Bronchial epithelial cell (primary cell): ENCODE data around the gene ATP2B2. TPM values are rescaled to one million over a fixed set of nuclear protein-coding genes. Genes with fewer than 3 reads are reported as not detected.
"Not testable (repeated sequence)": the region's sequence is repeated elsewhere in the genome, so short reads cannot be mapped to it uniquely, and the experiment has no call there.

Experiments
- DNase-seq: peaks from one replicate; pipeline ENCODE4 v3.0.0-alpha.2; 2010; ENCODE audit warnings: low read depth
- FAIRE-seq: peaks from 2 replicates; lab custom pipeline; 2011; peaks lifted over from hg19 to GRCh38; lab: Jason Lieb, UNC
- H3K27me3 ChIP-seq: 2 replicates; pipeline ENCODE4 v1.5.1; 2011; ENCODE audit warnings: low read length; ENCODE audit not compliant: control insufficient read depth, insufficient read depth
- H3K36me3 ChIP-seq: 2 replicates; pipeline ENCODE4 v1.5.1; 2011; ENCODE audit warnings: low read length; ENCODE audit not compliant: control insufficient read depth, insufficient read depth
- H3K4me3 ChIP-seq: 2 replicates; pipeline ENCODE4 v1.5.1; 2011; ENCODE audit warnings: mild to moderate bottlenecking, low read depth, low read length, control low read depth
- total RNA-seq: library from RNA; depleted of rRNA; stranded (reverse); fragments of >200 nt; gene quantifications from 2 replicates; pipeline ENCODE4 v1.2.1, GENCODE V29; 2014
- TF ChIP-seq, protein P1 (sequence below): IDR thresholded peaks from 2 replicates; pipeline ENCODE4 v1.5.1; 2011; ENCODE audit warnings: mild to moderate bottlenecking, moderate library complexity, low read length, control low read depth, inconsistent platforms; ENCODE audit not compliant: insufficient read depth, severe bottlenecking

Gene ATP2B2
- total RNA-seq, 1 donor from 2014 or later, result not detected

DNA sequence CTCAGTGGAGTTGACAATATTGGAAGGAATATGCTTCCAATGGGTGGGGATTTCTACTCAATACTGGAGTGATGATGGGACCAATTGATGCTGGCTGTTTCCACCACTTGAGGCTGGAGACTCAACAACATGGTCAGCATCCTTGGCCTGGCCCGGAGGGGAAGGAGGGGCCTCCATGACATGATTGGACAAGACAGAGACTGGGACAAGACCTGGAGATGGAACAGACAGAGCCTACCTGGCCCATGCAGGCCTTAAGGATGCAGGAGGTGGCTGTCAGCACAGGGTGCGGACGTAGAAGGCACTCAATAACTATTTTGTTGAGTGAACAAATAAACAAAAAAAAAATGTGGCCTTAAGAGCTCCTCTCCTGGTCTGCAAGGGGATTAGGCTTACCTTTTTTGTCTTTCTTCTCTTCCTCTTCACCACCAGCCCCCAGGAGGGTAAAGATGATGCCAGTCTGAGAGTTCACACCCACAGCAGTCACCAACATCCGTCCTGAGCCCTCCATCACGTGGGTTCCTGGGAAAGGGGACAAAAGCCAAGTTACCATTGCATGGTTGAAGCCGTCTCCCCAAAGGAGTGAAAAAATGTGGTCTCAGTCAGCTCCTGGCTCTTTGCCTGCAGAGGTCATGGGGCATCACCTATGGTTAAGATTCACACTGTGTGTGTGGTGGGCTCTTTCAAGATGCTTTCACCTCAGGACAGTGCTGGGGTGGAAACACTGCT lies 117.3 kb downstream of the ATP2B2 start:
- Histone ChIP-seq H3K36me3 (no peaks in the 10 kb centered on the region), H3K4me3 (no peak overlapping the region), H3K27me3 (no peaks in the 10 kb centered on the region)
- TF ChIP-seq, protein P1, sequence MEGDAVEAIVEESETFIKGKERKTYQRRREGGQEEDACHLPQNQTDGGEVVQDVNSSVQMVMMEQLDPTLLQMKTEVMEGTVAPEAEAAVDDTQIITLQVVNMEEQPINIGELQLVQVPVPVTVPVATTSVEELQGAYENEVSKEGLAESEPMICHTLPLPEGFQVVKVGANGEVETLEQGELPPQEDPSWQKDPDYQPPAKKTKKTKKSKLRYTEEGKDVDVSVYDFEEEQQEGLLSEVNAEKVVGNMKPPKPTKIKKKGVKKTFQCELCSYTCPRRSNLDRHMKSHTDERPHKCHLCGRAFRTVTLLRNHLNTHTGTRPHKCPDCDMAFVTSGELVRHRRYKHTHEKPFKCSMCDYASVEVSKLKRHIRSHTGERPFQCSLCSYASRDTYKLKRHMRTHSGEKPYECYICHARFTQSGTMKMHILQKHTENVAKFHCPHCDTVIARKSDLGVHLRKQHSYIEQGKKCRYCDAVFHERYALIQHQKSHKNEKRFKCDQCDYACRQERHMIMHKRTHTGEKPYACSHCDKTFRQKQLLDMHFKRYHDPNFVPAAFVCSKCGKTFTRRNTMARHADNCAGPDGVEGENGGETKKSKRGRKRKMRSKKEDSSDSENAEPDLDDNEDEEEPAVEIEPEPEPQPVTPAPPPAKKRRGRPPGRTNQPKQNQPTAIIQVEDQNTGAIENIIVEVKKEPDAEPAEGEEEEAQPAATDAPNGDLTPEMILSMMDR, result no peak
- FAIRE-seq, result no peak
- DNase-seq, result no peak

DNA sequence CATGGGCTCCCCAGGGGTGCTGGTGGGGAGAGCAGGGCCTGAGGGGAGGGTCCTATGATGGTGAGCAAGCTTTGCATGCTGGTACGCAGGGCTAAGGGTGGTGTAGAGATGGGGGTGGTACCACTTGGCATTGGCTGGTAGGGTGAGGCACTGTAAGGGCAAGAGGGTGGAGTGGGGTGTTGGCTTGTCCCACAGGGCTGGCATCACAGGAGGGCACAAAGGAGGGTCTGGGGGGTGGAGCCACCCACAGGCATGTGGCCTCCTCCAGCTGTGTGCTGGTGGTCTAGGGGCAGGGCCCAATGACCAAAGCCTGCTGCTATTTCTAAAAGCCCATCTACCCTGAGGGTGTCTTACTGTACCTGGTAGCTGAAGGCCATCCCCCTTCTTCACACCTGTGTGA lies 119.3 kb downstream of the ATP2B2 start:
- DNase-seq, result no peak
- TF ChIP-seq, protein P1, result no peak

DNA sequence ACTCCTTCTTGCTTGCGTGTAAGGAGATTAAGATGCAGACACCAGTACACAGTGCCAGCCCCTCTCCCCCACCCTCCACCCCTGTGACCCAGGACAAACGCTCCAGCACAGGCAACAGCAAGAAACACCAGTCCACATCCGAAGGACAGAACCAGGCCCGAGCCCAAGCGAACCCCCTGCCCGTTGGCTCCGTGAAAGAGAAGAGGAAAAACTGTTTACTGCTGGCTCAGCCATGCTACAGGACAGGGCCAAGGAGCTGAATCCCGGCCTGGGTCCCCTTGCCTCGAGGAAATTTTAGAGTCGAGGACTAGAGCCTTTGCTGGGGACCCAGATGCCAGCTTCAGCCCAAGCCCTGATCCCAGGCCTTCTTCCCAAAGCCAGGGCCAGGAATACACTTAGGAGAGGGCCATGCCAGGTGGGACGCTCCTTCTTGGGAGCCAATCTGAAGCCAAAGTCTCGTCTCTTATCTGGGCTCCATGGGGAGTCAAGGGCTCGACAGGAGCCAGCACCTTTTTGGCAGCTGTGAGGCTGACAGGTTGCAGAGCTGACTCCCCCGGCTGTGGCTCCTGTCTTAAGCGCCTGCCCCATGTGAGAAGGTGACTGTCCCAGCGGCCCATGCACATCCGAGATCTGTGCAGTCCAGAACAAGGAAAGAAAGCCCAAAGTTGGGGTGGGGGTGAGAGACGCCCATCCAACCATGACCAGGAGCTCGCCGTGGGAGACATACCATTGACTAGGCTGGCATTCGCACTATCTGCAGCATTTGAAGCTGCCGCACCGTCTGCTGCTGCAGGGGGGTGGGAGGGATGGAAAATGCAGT lies 120.6 kb downstream of the ATP2B2 start:
- no peaks in the 10 kb centered on the region for H3K27me3 ChIP-seq
- no peak for FAIRE-seq
- TF ChIP-seq, protein P1, result no peak
- H3K4me3 ChIP-seq, result no peak overlapping the region
- no peaks in the 10 kb centered on the region for H3K36me3 ChIP-seq
- DNase-seq, result no peak

More for the DNA sequence above, 119.3 kb downstream of the ATP2B2 start:
- H3K36me3 ChIP-seq, result no peaks in the 10 kb centered on the region
- FAIRE-seq, result no peak
- H3K27me3 ChIP-seq, result no peaks in the 10 kb centered on the region
- H3K4me3 ChIP-seq, result no peak overlapping the region

DNA sequence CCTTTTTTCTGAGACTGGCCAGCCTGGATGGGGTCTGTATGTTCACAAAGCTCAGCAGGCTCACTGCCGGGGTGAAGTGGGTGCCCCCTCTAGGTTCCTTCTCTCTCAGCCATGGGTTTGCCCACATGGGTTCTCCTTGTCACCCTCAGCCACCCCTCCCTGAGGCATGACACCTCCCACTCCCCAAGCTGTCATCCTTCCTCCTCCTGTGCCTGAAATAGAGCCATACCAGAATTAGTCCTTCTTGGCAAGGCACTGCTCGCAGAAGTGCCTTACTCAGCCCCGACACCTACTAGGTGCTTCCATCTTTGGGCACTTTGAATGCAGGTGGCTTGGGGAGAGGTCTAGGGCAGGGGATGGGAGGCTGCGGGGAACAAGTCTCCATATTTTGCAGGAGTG lies 121.5 kb downstream of the ATP2B2 start:
- DNase-seq (no peak), FAIRE-seq (no peak)
- H3K4me3 ChIP-seq, result no peak overlapping the region
- H3K36me3 ChIP-seq, result no peaks in the 10 kb centered on the region
- peaks cover 3% of the 10 kb centered on the region for H3K27me3 ChIP-seq
- TF ChIP-seq, protein P1, result no peak

DNA sequence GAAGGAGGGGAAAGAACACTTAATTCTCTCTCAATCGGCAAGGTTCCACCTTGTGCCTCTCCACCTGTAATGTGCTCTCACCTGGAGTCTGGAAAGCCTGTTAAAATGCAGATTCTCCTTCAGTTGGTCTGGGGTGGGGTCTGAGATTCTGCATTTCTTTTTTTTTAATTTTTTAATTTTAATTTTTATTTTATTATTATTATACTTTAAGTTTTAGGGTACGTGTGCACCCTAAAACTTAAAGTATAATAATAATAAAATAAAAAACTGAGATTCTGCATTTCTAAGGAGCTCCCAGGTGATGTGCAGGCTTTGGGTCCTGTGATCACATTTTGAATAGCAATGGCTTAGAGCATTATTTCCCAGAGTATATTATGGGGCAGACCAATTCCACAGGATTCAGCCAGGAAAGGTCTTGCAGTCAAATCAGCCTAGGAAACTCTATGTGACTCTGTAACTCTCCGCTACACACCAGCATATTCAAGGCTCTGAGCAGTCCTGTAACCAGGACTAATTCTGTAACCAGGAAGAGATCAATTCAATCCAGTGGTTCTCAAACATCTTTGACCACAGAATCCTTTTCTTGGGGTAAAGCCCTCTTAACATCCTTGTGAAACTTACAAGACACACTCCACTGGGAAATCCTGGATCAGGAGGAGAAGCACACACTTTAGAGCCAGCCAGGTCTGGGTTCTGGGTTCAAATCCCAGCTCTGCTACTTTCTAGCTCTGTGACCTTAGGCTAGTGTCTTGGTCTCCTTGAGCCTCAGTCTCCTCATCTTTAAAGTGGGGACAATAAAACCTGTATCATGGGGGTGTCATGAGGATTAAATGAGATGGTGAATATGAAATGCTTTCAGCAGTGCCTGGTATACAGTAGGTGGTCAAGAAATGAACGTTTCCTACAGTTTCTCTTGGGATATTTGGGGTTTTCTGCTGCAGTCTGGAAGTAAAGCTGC lies 122.2 kb downstream of the ATP2B2 start:
- H3K4me3 ChIP-seq, result no peak overlapping the region
- FAIRE-seq (no peak), DNase-seq (no peak)
- peaks cover 5% of the 10 kb centered on the region for H3K27me3 ChIP-seq
- H3K36me3 ChIP-seq, result no peaks in the 10 kb centered on the region
- TF ChIP-seq, protein P1, result no peak

DNA sequence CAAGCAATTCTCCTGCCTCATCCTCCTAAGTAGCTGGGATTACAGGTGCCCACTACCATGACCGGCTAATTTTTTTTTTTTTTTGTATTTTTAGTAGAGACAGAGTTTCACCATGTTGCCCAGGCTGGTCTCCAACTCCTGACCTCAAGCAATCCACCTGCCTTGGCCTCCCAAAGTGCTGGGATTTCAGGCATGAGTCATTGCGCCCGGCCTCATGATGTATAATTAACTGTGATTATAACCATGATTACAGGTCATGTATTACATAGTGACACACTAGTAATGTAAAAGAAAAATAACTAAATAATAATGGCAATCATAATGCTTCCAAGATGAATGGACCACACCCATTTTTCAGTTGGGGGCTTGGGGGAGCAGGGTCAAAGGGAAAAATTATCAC lies 122.9 kb downstream of the ATP2B2 start:
- H3K27me3 ChIP-seq, FAIRE-seq, H3K36me3 ChIP-seq, H3K4me3 ChIP-seq, DNase-seq: not testable (repeated sequence)
